Activated CD8-positive, alpha-beta memory T cell treated with anti-CD3 and anti-CD28 coated beads for 1 hour (primary cell): ENCODE measurements around the gene SNAPC2.
A peak's percentile ranks its signal among the peaks of the same experiment; 100 is the strongest.
"Not testable (repeated sequence)": the region's sequence is repeated elsewhere in the genome, so short reads cannot be mapped to it uniquely, and the experiment has no call there.

Experiments used
- DNase-seq, 2 donors: peaks; one replicate each; pipeline ENCODE4 v3.0.0-alpha.2; 2020; ENCODE audit warnings: low read depth in 1 of 2; ENCODE audit errors: extremely low read depth in 1 of 2

SNAPC2 gene

DNA sequence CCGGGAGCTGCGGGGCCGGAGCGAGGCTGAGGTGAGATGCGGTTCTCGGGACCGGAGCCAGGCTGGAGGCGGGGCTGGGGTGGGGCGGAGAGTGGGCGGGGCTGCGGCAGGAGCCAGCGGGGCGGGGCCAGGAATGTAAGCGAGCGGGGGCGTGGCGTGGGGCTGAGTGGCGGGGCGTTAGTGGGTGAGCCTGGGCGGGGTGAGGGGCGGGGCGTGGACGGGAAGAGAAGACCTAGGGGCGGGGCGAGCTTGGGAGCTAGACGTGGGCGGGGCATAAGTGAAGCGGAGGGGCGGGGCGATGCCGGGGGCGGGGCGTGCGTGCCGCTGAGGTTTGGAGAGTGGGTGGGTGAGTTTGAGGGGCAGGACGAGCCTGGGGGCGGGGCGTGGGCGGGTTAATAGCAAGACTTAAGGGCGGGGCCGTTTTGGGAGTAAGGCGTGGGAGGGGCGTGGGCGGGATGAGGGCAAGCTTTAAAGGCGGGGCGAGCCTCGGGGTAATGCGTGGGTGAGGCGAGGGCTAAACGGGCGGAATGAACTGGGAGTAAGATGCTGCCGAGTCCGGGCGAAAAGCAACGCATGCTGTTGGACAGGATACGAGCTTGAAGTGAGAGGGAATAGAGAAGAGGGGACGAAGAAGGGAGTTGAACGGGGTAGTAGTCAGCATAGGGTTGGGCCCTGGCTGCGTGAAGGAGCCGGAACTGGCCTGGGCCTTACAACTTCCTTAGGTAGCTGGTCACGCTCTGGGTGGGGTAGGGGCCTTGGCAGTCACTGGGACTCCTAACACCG, 572 bp downstream of the SNAPC2 start:
- DNase-seq: peak; percentile 100

GRCh38 chr19:7921302-7921966, 1.3 kb downstream of the SNAPC2 start:
- no peak for DNase-seq

- DNase-seq: no peak
Observed at GRCh38 chr19:7921967-7922835, 2.1 kb downstream of the SNAPC2 start.

DNA sequence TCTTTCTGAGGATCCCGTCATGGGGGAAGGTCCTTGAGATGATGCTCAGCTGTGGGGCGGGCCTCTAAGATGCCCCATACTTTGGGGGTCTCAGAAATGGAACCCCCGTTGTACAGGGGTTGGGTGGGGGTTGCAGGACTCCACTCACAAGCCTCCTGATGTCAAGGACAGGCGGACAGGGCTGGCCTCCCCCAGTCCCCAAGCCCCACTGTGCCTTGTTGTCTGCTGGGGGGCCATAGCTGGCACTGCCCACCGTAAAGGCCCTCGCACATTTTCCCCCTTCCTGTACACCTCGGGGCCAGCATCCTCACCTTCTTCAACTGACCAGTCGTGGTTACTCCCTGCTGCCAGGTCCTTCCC, 2.7 kb downstream of the SNAPC2 start:
- no peak for DNase-seq

- no peak for DNase-seq
Observed at GRCh38 chr19:7923295-7924191, 3.4 kb downstream of the SNAPC2 start.

DNA sequence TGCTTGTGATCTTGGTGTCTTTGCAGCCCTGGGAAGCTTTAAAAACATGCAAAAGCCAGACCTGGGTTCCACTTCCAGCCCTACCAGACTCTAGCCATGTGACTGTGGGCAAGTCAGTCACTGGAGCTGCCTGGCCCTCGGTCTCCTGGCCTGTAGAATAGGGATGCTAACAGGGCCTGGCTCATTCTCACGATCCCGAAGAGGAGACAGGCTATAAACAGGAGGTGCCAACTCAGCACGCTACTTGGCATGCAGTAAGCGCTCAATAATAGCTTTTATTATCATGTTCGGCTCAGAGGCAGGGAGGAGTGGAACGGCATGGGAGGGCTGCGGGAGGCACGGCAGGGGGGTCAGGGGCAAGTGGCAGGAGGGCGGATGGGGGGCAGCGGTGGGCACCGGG, 4.1 kb downstream of the SNAPC2 start:
- DNase-seq: no peak

- DNase-seq: no peak
Observed at GRCh38 chr19:7924651-7925170, 4.6 kb downstream of the SNAPC2 start.

- peak; percentile 55 to 70 for DNase-seq
Observed at GRCh38 chr19:7925171-7925851, 5.2 kb downstream of the SNAPC2 start.

DNA sequence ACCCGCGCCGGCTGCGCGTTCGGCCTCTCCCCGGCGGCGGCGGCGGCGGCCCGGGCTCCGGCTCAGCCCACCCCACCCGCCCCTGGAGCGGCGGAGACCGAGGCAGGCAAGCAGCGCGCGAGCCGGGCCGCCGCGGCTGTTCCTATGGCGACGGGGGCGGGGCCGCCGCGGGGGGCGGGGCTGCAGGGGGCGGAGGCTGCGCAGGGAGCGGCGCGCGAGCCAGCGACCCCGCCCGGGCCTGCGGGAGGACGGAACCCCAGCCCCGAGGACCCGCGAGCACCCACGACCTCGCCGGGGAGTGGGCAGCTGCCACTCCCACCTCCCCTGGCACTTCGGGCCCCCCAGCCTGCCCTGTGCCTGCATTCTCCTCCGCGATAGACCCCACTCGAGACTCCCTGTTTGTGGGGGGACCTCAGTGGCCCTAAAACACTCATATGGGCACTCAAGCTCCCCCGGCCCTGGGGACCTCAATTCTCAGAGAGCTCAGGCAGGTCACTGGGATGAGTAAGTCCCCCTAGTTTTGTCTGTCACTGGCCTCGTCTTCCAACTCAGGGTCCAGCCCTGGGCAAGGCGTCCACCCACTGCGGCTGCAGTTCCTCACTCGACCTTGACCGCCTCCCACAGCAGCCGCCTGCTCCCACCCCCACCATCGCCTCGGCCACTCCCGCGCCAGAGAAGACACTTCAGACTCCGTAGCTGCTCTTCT, 6.0 kb downstream of the SNAPC2 start, which contains the start of gene CTXN1:
Gene CTXN1 (minus strand): TSS at position 115 of the 706 bp plus-strand sequence. CDS start 597 bp downstream, outside the sequence.
- peak in 1 of 2 donors; percentile 72 for DNase-seq

- no peak for DNase-seq
Observed at GRCh38 chr19:7926727-7927604, 6.8 kb downstream of the SNAPC2 start.

DNA sequence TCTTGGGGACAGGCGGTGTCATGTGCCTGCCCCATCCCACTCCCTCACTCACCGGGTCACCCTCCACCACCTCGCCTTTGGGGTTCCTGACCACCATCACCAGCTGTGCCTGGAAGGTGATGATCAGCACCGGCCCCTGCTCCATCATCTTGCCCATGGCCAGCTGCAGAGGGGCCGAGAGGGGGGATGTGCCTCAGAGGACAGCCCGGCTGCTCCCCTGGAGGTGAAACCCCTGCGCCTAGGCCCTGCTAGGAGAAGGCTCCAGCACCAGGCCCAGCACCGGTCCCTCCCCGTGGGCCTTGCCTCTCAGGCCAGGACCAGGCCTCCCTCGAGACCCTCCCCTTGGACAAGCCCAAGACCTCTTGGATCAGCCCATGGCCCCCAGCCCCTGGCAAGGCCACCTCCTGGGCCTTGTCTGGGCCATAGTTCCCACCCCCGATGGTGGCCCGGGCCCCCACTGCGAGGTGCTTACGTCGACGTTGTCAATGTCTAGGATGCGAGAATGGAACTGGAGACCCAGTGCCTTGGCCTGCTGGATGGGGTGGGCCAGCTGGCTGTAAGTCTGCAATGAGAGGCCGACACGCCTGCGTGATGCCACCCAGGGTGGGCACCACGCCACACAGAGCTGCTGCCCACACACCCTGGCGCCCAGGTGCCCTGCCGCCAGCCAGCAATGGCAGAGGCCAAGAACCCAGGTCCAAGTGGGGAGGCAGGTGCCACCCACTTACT, 7.6 kb downstream of the SNAPC2 start:
- no peak for DNase-seq

- DNase-seq: no peak
Observed at GRCh38 chr19:7928334-7928706, 8.2 kb downstream of the SNAPC2 start.

DNA sequence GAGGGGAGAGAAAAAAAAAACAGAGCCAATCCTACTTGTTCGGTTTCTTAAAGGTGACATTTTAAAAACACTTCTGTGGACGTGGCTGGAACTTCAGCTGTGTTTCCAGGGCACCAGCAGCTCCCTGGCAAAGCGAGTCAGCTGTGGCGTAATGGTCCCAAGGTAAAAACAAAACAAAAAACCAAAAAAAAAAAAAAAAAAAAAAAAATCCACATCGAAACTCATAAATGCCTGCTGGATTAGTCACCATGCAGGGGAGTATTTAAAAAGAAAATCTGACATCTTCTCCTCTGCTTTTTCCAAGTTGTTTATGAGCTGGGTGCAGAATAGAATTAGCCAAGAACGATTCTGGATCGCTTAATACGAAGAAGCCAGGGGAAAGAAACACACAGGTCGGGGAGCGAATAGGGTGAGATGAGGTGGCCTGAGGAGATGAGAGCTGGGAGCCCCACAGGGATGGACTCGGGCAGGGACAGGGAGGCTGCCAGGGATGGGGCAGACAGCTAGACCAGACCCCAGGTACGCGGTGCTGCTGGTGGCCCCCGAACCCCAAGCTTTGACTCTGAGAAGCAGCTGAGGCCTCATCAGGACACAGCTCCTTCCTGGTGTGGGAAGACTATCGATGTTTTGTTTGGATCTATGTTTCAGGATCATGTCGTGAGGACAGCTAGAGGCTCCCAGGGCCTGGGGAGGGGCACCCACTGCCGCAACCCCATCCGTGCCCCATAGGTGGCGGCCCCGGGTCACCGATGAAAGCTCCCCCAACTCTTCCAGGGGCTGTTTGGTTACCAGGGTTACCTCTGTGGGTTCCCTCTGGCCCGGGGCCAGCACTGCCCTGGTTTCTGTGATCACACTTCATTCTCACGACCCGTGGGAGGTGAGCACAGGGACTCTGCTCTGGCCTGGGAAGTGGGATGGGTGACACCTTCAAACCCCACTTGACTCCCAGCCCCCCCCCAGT, 8.9 kb downstream of the SNAPC2 start:
- peak; percentile 53 to 58 for DNase-seq

- DNase-seq: not testable (repeated sequence)
Observed at GRCh38 chr19:7930030-7930429, 9.9 kb downstream of the SNAPC2 start.

- DNase-seq: no peak
Observed at GRCh38 chr19:7930765-7931164, 10.6 kb downstream of the SNAPC2 start.
